HepG2 (cell line): Measurements from ENCODE around the gene ABCD2. TPM values are rescaled to one million over a fixed set of nuclear protein-coding genes. Genes with fewer than 3 reads are reported as not detected.

Source experiments
- ATAC-seq: fragments of 200-7000 bp; cut with Tn5 transposase; 3 replicates; pipeline ENCODE4 v1.9.1; 2020; ENCODE audit warnings: mild to moderate bottlenecking, moderate library complexity
- BruUV-seq: library from RNA; stranded (reverse); fragments of 400-500 nt; replicated peaks from 2 replicates; lab custom pipeline; 2021; lab: Mats Ljungman, UMichigan
- CTCF ChIA-PET: fragments of 300-600 bp; formaldehyde crosslinking; extraction: SDS; loops from one replicate; lab custom pipeline; 2021; ENCODE audit warnings: low total read pairs, inconsistent platforms, low intra/inter-chr PET ratio; lab: Yijun Ruan, JAX
- POLR2A ChIA-PET: fragments of 350-600 bp; sonication (Branson Sonifier 250); formaldehyde crosslinking; loops from one replicate; lab custom pipeline; 2020; ENCODE audit warnings: antibody characterized with exemption, inconsistent platforms; lab: Yijun Ruan, JAX
- DNase-seq: peaks from one replicate; pipeline ENCODE4 v3.0.0-alpha.2; 2015; ENCODE audit warnings: low spot score
- FAIRE-seq: peaks from 3 replicates; lab custom pipeline; 2011; peaks lifted over from hg19 to GRCh38; lab: Jason Lieb, UNC
- H2AFZ ChIP-seq: one replicate; pipeline ENCODE4 v1.6.1; 2011; ENCODE audit warnings: low read length, inconsistent platforms
- H3K27ac ChIP-seq: fragments of 300-600 bp; 3 replicates; pipeline ENCODE4 v1.8.0; 2011; ENCODE audit warnings: mixed run types, mild to moderate bottlenecking, mixed read lengths, low read length, inconsistent platforms; ENCODE audit not compliant: insufficient read depth; ENCODE audit errors: extremely low read length
- H3K27me3 ChIP-seq, 2 experiments: fragments of 200-600 bp in 1 of 2; 2 replicates in 1 of 2; 3 replicates in 1 of 2; pipeline versions ENCODE4 v1.6.0 to v1.8.0; 2011; ENCODE audit warnings: low read length in 2 of 2, mild to moderate bottlenecking in 2 of 2, moderate library complexity in 2 of 2, inconsistent platforms in 1 of 2; ENCODE audit not compliant: insufficient read depth in 2 of 2, control insufficient read depth in 1 of 2
- H3K36me3 ChIP-seq, 2 experiments: fragments of 200-600 bp in 1 of 2; replicated peaks in 1 of 2; 2 replicates in 1 of 2; 3 replicates in 1 of 2; pipeline versions ENCODE4 v1.5.1 to v1.8.0; 2011; ENCODE audit warnings: low read length in 2 of 2, inconsistent platforms in 1 of 2; ENCODE audit not compliant: insufficient read depth in 2 of 2, control insufficient read depth in 1 of 2
- H3K4me1 ChIP-seq: 2 replicates; pipeline ENCODE4 v1.5.1; 2012; ENCODE audit warnings: low read length, inconsistent platforms; ENCODE audit not compliant: insufficient read depth
- H3K4me2 ChIP-seq: 2 replicates; pipeline ENCODE4 v1.6.0; 2011; ENCODE audit warnings: low read depth, low read length, inconsistent platforms
- H3K4me3 ChIP-seq, 3 experiments: fragments of 200-600 bp in 1 of 3; sonication (generic), shearing (Covaris generic) in 1 of 3; replicated peaks in 1 of 3; 2 replicates each; pipeline ENCODE4 v1.5.1; 2011 to 2016; ENCODE audit warnings: low read length in 3 of 3, inconsistent platforms in 2 of 3, low read depth in 2 of 3, mild to moderate bottlenecking in 2 of 3, control low read depth in 1 of 3, mixed read lengths in 1 of 3; ENCODE audit not compliant: insufficient read depth in 1 of 3
- H3K79me2 ChIP-seq: one replicate; pipeline ENCODE4 v1.6.1; 2011; ENCODE audit warnings: low read length, inconsistent platforms; ENCODE audit not compliant: insufficient read depth
- H3K9ac ChIP-seq: 2 replicates; pipeline ENCODE4 v1.6.0; 2011; ENCODE audit warnings: mild to moderate bottlenecking, low read depth, low read length, inconsistent platforms; ENCODE audit not compliant: insufficient read depth
- H3K9me3 ChIP-seq: 2 replicates; pipeline ENCODE4 v1.5.1; 2012; ENCODE audit warnings: mild to moderate bottlenecking, low read length
- H4K20me1 ChIP-seq: 2 replicates; pipeline ENCODE4 v1.6.0; 2011; ENCODE audit warnings: inconsistent platforms, mild to moderate bottlenecking, low read length, moderate library complexity; ENCODE audit not compliant: insufficient read depth
- CCDC6 ChIP-seq: sonication (generic); formaldehyde crosslinking; IDR thresholded peaks from 2 replicates; pipeline ENCODE4 v1.8.1; 2022; ENCODE audit warnings: mild to moderate bottlenecking, missing genetic modification reagents, moderate library complexity
- MEIS2 ChIP-seq: sonication (generic); formaldehyde crosslinking; IDR thresholded peaks from 2 replicates; pipeline ENCODE4 v1.9.0; 2021; ENCODE audit warnings: mild to moderate bottlenecking, missing genetic modification reagents
- MYNN ChIP-seq: sonication (generic); formaldehyde crosslinking; IDR thresholded peaks from 2 replicates; pipeline ENCODE4 v1.4.0; 2020; ENCODE audit warnings: mild to moderate bottlenecking, low read depth, missing genetic modification reagents
- NR3C1 ChIP-seq: sonication (generic); formaldehyde crosslinking; IDR thresholded peaks from 2 replicates; pipeline ENCODE4 v1.4.0; 2020; ENCODE audit warnings: missing genetic modification reagents
- RBFOX2 ChIP-seq: fragments of 200-400 bp; formaldehyde crosslinking; IDR thresholded peaks from 2 replicates; pipeline ENCODE4 v1.6.1; 2017; ENCODE audit warnings: low read depth, mild to moderate bottlenecking, low read length
- RORA ChIP-seq: sonication (generic); formaldehyde crosslinking; IDR thresholded peaks from 2 replicates; pipeline ENCODE4 v1.5.0; 2020; ENCODE audit warnings: mild to moderate bottlenecking, missing genetic modification reagents, moderate library complexity
- ZNF207 ChIP-seq: fragments of 450-650 bp; IDR thresholded peaks from 2 replicates; pipeline ENCODE4 v1.6.1; 2016; ENCODE audit warnings: antibody characterized with exemption, borderline replicate concordance
- ZNF496 ChIP-seq: sonication (generic); formaldehyde crosslinking; IDR thresholded peaks from 2 replicates; pipeline ENCODE4 v1.8.1; 2023; ENCODE audit warnings: mild to moderate bottlenecking, moderate library complexity, missing genetic modification reagents; ENCODE audit not compliant: insufficient replicate concordance
- WGBS: methylation state at CpG from one replicate; pipeline ENCODE4 v1.1.6; 2017; ENCODE audit warnings: low lambda C conversion rate; 5-methylcytosine and 5-hydroxymethylcytosine counted together
- in situ Hi-C: cut with HindIII; loops from 2 replicates; pipeline ENCODE4 v1.10.0; 2017; ENCODE audit warnings: low pct_unique_long_range_greater_than_20kb; ENCODE audit not compliant: extremely low pct_ligation_motif_present
- intact Hi-C: fragments of 100-400 bp; cut with micrococcal nuclease; formaldehyde crosslinking; loops from one replicate; pipeline ENCODE4 v1.10.0; 2022; ENCODE audit not compliant: unreplicated experiment
- polyA plus RNA-seq, 8 experiments: library from polyadenylated mRNA; depleted of rRNA in 3 of 8; stranded (reverse) in 7 of 8; unstranded in 1 of 8; fragments of >200 nt; fragmentation: Illumina TruSeq in 4 of 8; extraction: Trizol in 4 of 8; gene quantifications; 2 replicates each; pipeline versions ENCODE4 v1.2.1 to v1.2.3, GENCODE V29; 2011 to 2016; ENCODE audit warnings: low read depth in 4 of 8, missing spikeins in 1 of 8, mixed read lengths in 1 of 8; ENCODE audit not compliant: insufficient read depth in 1 of 8
- total RNA-seq, 5 experiments: library from RNA; depleted of rRNA; stranded (reverse); fragments of >200 nt; fragmentation: Illumina TruSeq; extraction: Trizol; gene quantifications; 2 replicates each; pipeline ENCODE4 v1.2.3, GENCODE V29; 2016; ENCODE audit warnings: low read depth in 1 of 5
- TF ChIP-seq, protein P1 (sequence below): sonication (generic); formaldehyde crosslinking; IDR thresholded peaks from 2 replicates; pipeline ENCODE4 v1.4.0; 2020; ENCODE audit warnings: missing genetic modification reagents

The ABCD2 gene
- total and polyA plus RNA-seq, 2 of the 13 experiments (the other 11 are each of a cell fraction or from before 2014, with no cell fraction given) = not detected

DNA sequence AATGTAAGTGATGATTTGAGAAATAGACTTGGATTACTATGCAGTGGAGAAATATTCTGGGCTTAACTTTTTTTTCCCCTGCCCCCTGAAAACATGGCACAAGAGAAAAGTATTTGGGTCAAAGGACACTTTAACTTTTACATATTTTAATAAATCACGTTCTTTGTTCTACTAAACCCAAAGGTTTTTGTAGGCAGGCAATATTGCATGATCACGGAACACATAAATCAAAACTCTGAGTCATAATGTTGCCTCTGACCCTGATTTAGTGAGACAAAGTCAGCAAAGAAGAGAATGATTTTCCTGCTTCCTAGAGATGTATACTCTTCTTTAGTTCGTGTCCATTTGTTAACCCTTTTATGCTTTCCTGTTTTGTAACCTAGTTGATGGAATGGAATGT is 38.0 kb downstream of the ABCD2 start:
- no peak overlapping the region for H3K9ac ChIP-seq
- H3K4me2 ChIP-seq = no peak overlapping the region
- TF ChIP-seq CCDC6 (CRISPR knock-in tag) (no peak), NR3C1 (CRISPR knock-in tag) (no peak), ZNF207 (no peak), MYNN (CRISPR knock-in tag) (no peak), ZNF496 (CRISPR knock-in tag) (no peak), RORA (CRISPR knock-in tag) (no peak), RBFOX2 (no peak), MEIS2 (CRISPR knock-in tag) (no peak)
- TF ChIP-seq, protein P1, sequence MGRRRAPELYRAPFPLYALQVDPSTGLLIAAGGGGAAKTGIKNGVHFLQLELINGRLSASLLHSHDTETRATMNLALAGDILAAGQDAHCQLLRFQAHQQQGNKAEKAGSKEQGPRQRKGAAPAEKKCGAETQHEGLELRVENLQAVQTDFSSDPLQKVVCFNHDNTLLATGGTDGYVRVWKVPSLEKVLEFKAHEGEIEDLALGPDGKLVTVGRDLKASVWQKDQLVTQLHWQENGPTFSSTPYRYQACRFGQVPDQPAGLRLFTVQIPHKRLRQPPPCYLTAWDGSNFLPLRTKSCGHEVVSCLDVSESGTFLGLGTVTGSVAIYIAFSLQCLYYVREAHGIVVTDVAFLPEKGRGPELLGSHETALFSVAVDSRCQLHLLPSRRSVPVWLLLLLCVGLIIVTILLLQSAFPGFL (CRISPR knock-in tag) = no peak
- CTCF ChIA-PET = no interaction called here
- POLR2A ChIA-PET = no interaction called here
- intact Hi-C loops (no loop called here), in situ Hi-C loops (loop anchor here (25.0 kb wide), 1 partner anchor 531 kb away; the partner anchor contains the start of gene SLC2A13)
- DNase-seq (no peak), ATAC-seq (no peak), FAIRE-seq (no peak)
- no peaks in the 10 kb centered on the region for H3K27me3 ChIP-seq
- 19% methylated on average over 3 of the region's 3 CpGs for WGBS
- H3K4me3 ChIP-seq = no peak overlapping the region
- no TSS peak for BruUV-seq
- no peaks in the 10 kb centered on the region for H3K36me3 ChIP-seq
- H3K27ac ChIP-seq = no peak overlapping the region
- H3K9me3 ChIP-seq = no peaks in the 10 kb centered on the region
- H3K79me2 ChIP-seq = no peaks in the 10 kb centered on the region
- no peaks in the 10 kb centered on the region for H4K20me1 ChIP-seq
- H3K4me1 ChIP-seq = no peaks in the 10 kb centered on the region
- H2AFZ ChIP-seq = no peak overlapping the region
